Breast epithelium (tissue), 3 donors: ENCODE measurements around the gene STAT3.

Experiments
- CTCF ChIP-seq, 3 donors: fragments of 450-650 bp; IDR thresholded peaks; one replicate each; pipeline ENCODE4 v1.5.1; 2016 to 2017; ENCODE audit warnings: antibody characterized with exemption in 3 of 3, mild to moderate bottlenecking in 3 of 3, moderate library complexity in 3 of 3
- POLR2A ChIP-seq: fragments of 450-650 bp; IDR thresholded peaks from one replicate; pipeline ENCODE4 v1.6.1; 2016; ENCODE audit warnings: antibody characterized with exemption, mild to moderate bottlenecking, moderate library complexity
- POLR2AphosphoS5 ChIP-seq, 3 donors: sonication (generic); formaldehyde crosslinking; IDR thresholded peaks; one replicate each; pipeline ENCODE4 v1.6.1; 2017; ENCODE audit warnings: antibody characterized with exemption in 3 of 3

DNA sequence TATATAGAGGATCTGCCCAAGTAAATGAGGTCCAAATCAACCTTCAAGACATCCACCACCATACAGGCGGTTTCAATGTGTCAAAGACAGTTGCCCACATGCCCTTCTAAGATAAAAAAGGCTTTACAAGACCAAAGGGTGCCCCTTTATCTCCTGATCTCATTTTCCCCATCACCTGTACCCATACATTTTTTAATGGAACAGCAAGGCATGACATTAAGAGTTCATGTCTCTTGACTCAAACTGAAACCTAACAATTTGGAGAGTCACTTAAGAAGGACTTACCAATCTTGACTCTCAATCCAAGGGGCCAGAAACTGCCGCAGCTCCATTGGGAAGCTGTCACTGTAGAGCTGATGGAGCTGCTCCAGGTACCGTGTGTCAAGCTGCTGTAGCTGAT, 40.1 kb downstream of the STAT3 start:
- TF ChIP-seq CTCF (IDR thresholded peaks at IDR 0.05), result no peak
- no peak for TF ChIP-seq POLR2A
- TF ChIP-seq POLR2AphosphoS5 (IDR thresholded peaks at IDR 0.05), result no peak
